HEK293 (cell line): ENCODE results near the gene RASL10B.

Experiments
- KLF17 ChIP-seq: fragments of 450-650 bp; formaldehyde crosslinking; IDR thresholded peaks from 2 replicates; pipeline ENCODE4 v1.5.1; 2016; ENCODE audit warnings: missing biosample characterization, missing genetic modification characterization
- PATZ1 ChIP-seq: fragments of 450-650 bp; formaldehyde crosslinking; IDR thresholded peaks from 2 replicates; pipeline ENCODE4 v1.5.1; 2016; ENCODE audit warnings: missing biosample characterization, missing genetic modification characterization
- PRDM1 ChIP-seq: fragments of 450-650 bp; formaldehyde crosslinking; IDR thresholded peaks from 2 replicates; pipeline ENCODE4; 2016; ENCODE audit warnings: missing biosample characterization, missing genetic modification characterization
- RBAK ChIP-seq: fragments of 450-650 bp; formaldehyde crosslinking; IDR thresholded peaks from 2 replicates; pipeline ENCODE4 v1.5.1; 2016; ENCODE audit warnings: missing biosample characterization, missing genetic modification characterization
- SCRT1 ChIP-seq: fragments of 450-650 bp; formaldehyde crosslinking; IDR thresholded peaks from 2 replicates; pipeline ENCODE4 v1.5.1; 2016; ENCODE audit warnings: missing biosample characterization, missing genetic modification characterization, borderline replicate concordance
- SCRT2 ChIP-seq: fragments of 450-650 bp; formaldehyde crosslinking; IDR thresholded peaks from 2 replicates; pipeline ENCODE4 v1.5.1; 2016; ENCODE audit warnings: missing biosample characterization, missing genetic modification characterization
- TRIM28 ChIP-seq: IDR thresholded peaks from 2 replicates; pipeline ENCODE4 v1.6.1; 2011; ENCODE audit warnings: low read length, control low read depth, borderline replicate concordance
- ZBTB10 ChIP-seq: fragments of 450-650 bp; formaldehyde crosslinking; IDR thresholded peaks from 2 replicates; pipeline ENCODE4 v1.5.1; 2016; ENCODE audit warnings: missing biosample characterization, missing genetic modification characterization
- ZNF19 ChIP-seq: fragments of 450-650 bp; formaldehyde crosslinking; IDR thresholded peaks from 2 replicates; pipeline ENCODE4; 2016; ENCODE audit warnings: missing biosample characterization, missing genetic modification characterization, low read depth
- ZNF214 ChIP-seq: fragments of 450-650 bp; formaldehyde crosslinking; IDR thresholded peaks from 2 replicates; pipeline ENCODE4 v1.5.1; 2017; ENCODE audit warnings: missing biosample characterization, mild to moderate bottlenecking, missing genetic modification characterization, borderline replicate concordance
- ZNF23 ChIP-seq: fragments of 450-650 bp; formaldehyde crosslinking; IDR thresholded peaks from 2 replicates; pipeline ENCODE4 v1.5.1; 2016; ENCODE audit warnings: missing biosample characterization, missing genetic modification characterization, borderline replicate concordance
- ZNF404 ChIP-seq: fragments of 450-650 bp; formaldehyde crosslinking; IDR thresholded peaks from 2 replicates; pipeline ENCODE4 v1.5.1; 2017; ENCODE audit warnings: missing biosample characterization, missing genetic modification characterization
- ZNF449 ChIP-seq: fragments of 450-650 bp; formaldehyde crosslinking; IDR thresholded peaks from 2 replicates; pipeline ENCODE4 v1.5.1; 2017; ENCODE audit warnings: missing biosample characterization, mild to moderate bottlenecking, missing genetic modification characterization, moderate library complexity
- ZNF513 ChIP-seq: fragments of 450-650 bp; IDR thresholded peaks from 2 replicates; pipeline ENCODE4 v1.5.1; 2018; ENCODE audit warnings: missing biosample characterization, missing genetic modification characterization
- ZNF544 ChIP-seq: fragments of 450-650 bp; formaldehyde crosslinking; IDR thresholded peaks from 2 replicates; pipeline ENCODE4 v1.5.0; 2017; ENCODE audit warnings: missing biosample characterization, missing genetic modification characterization
- ZNF560 ChIP-seq: fragments of 450-650 bp; formaldehyde crosslinking; IDR thresholded peaks from 2 replicates; pipeline ENCODE4 v1.5.1; 2017; ENCODE audit warnings: missing biosample characterization, missing genetic modification characterization, borderline replicate concordance
- ZNF629 ChIP-seq: fragments of 450-650 bp; formaldehyde crosslinking; IDR thresholded peaks from 2 replicates; pipeline ENCODE4 v1.5.1; 2017; ENCODE audit warnings: missing biosample characterization, missing genetic modification characterization
- ZNF645 ChIP-seq: fragments of 450-650 bp; formaldehyde crosslinking; IDR thresholded peaks from 2 replicates; pipeline ENCODE4; 2016; ENCODE audit warnings: missing biosample characterization, missing genetic modification characterization
- ZNF664 ChIP-seq: fragments of 450-650 bp; formaldehyde crosslinking; IDR thresholded peaks from 2 replicates; pipeline ENCODE4 v1.5.1; 2016; ENCODE audit warnings: missing biosample characterization, missing genetic modification characterization
- ZNF704 ChIP-seq: fragments of 450-650 bp; formaldehyde crosslinking; IDR thresholded peaks from 2 replicates; pipeline ENCODE4 v1.5.1; 2016; ENCODE audit warnings: missing biosample characterization, missing genetic modification characterization
- ZNF830 ChIP-seq: fragments of 450-650 bp; IDR thresholded peaks from 2 replicates; pipeline ENCODE4 v1.5.0; 2018; ENCODE audit warnings: missing biosample characterization, missing genetic modification characterization, low read depth, mild to moderate bottlenecking, moderate library complexity
- ZNF843 ChIP-seq: fragments of 450-650 bp; formaldehyde crosslinking; IDR thresholded peaks from 2 replicates; pipeline ENCODE4 v1.5.1; 2016; ENCODE audit warnings: missing biosample characterization, missing genetic modification characterization
- ZSCAN30 ChIP-seq: fragments of 450-650 bp; IDR thresholded peaks from 2 replicates; pipeline ENCODE4 v1.5.1; 2018; ENCODE audit warnings: missing biosample characterization, mild to moderate bottlenecking, missing genetic modification characterization, moderate library complexity
- ZSCAN4 ChIP-seq: fragments of 450-650 bp; formaldehyde crosslinking; IDR thresholded peaks from 2 replicates; pipeline ENCODE4 v1.5.1; 2017; ENCODE audit warnings: missing biosample characterization, missing genetic modification characterization
- ZSCAN5A ChIP-seq: fragments of 450-650 bp; formaldehyde crosslinking; IDR thresholded peaks from 2 replicates; pipeline ENCODE4 v1.5.1; 2016; ENCODE audit warnings: missing biosample characterization, missing genetic modification characterization

The RASL10B gene

GRCh38 chr17:35726127-35726952, 5.1 kb upstream of the RASL10B start (continued):
- TF ChIP-seq ZNF404 (tag by site-specific recombination) = no peak
- TF ChIP-seq ZNF830 (tag by site-specific recombination) = no peak
- no peak for TF ChIP-seq ZNF560
- no peak; the same call in 1 of the 2 replicates for TF ChIP-seq ZNF214 (tag by site-specific recombination)
- no peak for TF ChIP-seq ZNF704 (tag by site-specific recombination)
- TF ChIP-seq ZNF544 (tag by site-specific recombination) = peak; percentile 66; the same call in 1 of the 2 replicates
- TF ChIP-seq PATZ1 (tag by site-specific recombination) = peak; percentile 73
- TF ChIP-seq ZNF629 (tag by site-specific recombination) = 0 out of 2 replicates have a peak, but pooled peaks have one; percentile 35
- no peak for TF ChIP-seq ZSCAN4 (tag by site-specific recombination)
- no peak for TF ChIP-seq ZNF19 (tag by site-specific recombination)
- TF ChIP-seq ZNF664 (tag by site-specific recombination) = no peak
- no peak for TF ChIP-seq KLF17 (tag by site-specific recombination)
- no peak for TF ChIP-seq ZNF843
- TF ChIP-seq SCRT2 = no peak
- no peak for TF ChIP-seq ZNF23
- no peak for TF ChIP-seq ZBTB10
- TF ChIP-seq RBAK (tag by site-specific recombination) = no peak
- no peak for TF ChIP-seq ZNF449 (tag by site-specific recombination)
- peak; percentile 82 for TF ChIP-seq ZSCAN30 (tag by site-specific recombination)
- no peak; the same call in 1 of the 2 replicates for TF ChIP-seq TRIM28
- no peak for TF ChIP-seq ZSCAN5A (tag by site-specific recombination)
- TF ChIP-seq ZNF513 = no peak
- no peak for TF ChIP-seq PRDM1 (tag by site-specific recombination)
- TF ChIP-seq ZNF645 (tag by site-specific recombination) = no peak
- no peak for TF ChIP-seq SCRT1
